CD4-positive, CD25-positive, alpha-beta regulatory T cell (primary cell): ENCODE data around the gene LYST. TPM values are rescaled to one million over a fixed set of nuclear protein-coding genes. Genes with fewer than 3 reads are reported as not detected.

Experiments used
- ATAC-seq, 2 donors: fragments of 150-1000 bp; cut with Tn5 transposase; one replicate each; pipeline ENCODE4 v1.10.0; 2021; ENCODE audit warnings: low read depth in 2 of 2, moderate number of reproducible peaks in 2 of 2, moderate library complexity in 1 of 2
- DNase-seq, 3 donors: peaks; one replicate each; pipeline versions ENCODE4 v3.0.0 to v3.0.0-alpha.2; 2012 to 2022; ENCODE audit warnings: mixed read lengths in 1 of 3
- H3K27ac ChIP-seq: one replicate; pipeline ENCODE4 v1.7.0; 2013; ENCODE audit warnings: mild to moderate bottlenecking, low read length; ENCODE audit not compliant: insufficient read depth, poor library complexity, severe bottlenecking
- H3K27me3 ChIP-seq: one replicate; pipeline ENCODE4 v1.7.0; 2013; ENCODE audit warnings: low read length; ENCODE audit not compliant: control insufficient read depth, insufficient read depth
- H3K36me3 ChIP-seq: one replicate; pipeline ENCODE4 v1.7.0; 2013; ENCODE audit warnings: mild to moderate bottlenecking, low read length, moderate library complexity; ENCODE audit not compliant: control insufficient read depth, insufficient read depth
- H3K4me1 ChIP-seq: 2 replicates; pipeline ENCODE4 v1.7.0; 2013; ENCODE audit warnings: mild to moderate bottlenecking, low read length; ENCODE audit not compliant: insufficient read depth, control insufficient read depth, poor library complexity, severe bottlenecking
- H3K4me3 ChIP-seq: one replicate; pipeline ENCODE4 v1.7.0; 2013; ENCODE audit warnings: low read depth, mild to moderate bottlenecking, low read length, moderate library complexity
- H3K9me3 ChIP-seq, 2 experiments: 1 replicate in 1 of 2; 2 replicates in 1 of 2; pipeline ENCODE4 v1.7.0; 2013; ENCODE audit warnings: low read length in 2 of 2, mild to moderate bottlenecking in 1 of 2, moderate library complexity in 1 of 2; ENCODE audit not compliant: control insufficient read depth in 2 of 2
- H3K27ac Mint-ChIP-seq, 3 donors: one replicate each; pipeline ENCODE4 v1.8.0; 2020 to 2022; ENCODE audit warnings: mild to moderate bottlenecking in 3 of 3, mixed read lengths in 3 of 3, moderate library complexity in 2 of 3
- H3K27me3 Mint-ChIP-seq: one replicate; pipeline ENCODE4 v1.8.0; 2022; ENCODE audit warnings: mild to moderate bottlenecking, mixed read lengths
- H3K36me3 Mint-ChIP-seq: one replicate; pipeline ENCODE4 v1.8.0; 2020; ENCODE audit warnings: mixed read lengths
- H3K4me1 Mint-ChIP-seq, 4 donors: one replicate each; pipeline ENCODE4 v1.8.0; 2020 to 2022; ENCODE audit warnings: mixed read lengths in 4 of 4, mild to moderate bottlenecking in 1 of 4
- H3K4me3 Mint-ChIP-seq, 4 donors: one replicate each; pipeline ENCODE4 v1.8.0; 2020 to 2022; ENCODE audit warnings: mild to moderate bottlenecking in 4 of 4, mixed read lengths in 4 of 4, moderate library complexity in 3 of 4
- H3K9me3 Mint-ChIP-seq, 7 donors: one replicate each; pipeline ENCODE4 v1.8.0; 2020 to 2022; ENCODE audit warnings: mixed read lengths in 7 of 7, mild to moderate bottlenecking in 3 of 7, moderate library complexity in 2 of 7
- polyA plus RNA-seq, 4 donors: library from polyadenylated mRNA; unstranded; fragments of 300-500 nt; fragmentation: Illumina TruSeq; gene quantifications; one replicate each; pipeline ENCODE4 v1.2.3, GENCODE V29; 2021
- total RNA-seq: library from RNA; stranded (reverse); gene quantifications from one replicate; pipeline ENCODE4 v1.2.3, GENCODE V29; 2022

The LYST gene
- total and polyA plus RNA-seq, 5 donors from 2014 or later = 8.1 to 32.5 (median 9.6) TPM

- no peaks in the 10 kb centered on the region for H3K36me3 Mint-ChIP-seq
- ATAC-seq = no peak
- no peaks in the 10 kb centered on the region for H3K36me3 ChIP-seq
- peaks cover 0 to 3% (median 0%) of the 10 kb centered on the region in 7 donors for H3K9me3 Mint-ChIP-seq
- no peak overlapping the region for H3K27ac Mint-ChIP-seq
- no peak overlapping the region for H3K4me3 Mint-ChIP-seq
- no peak for DNase-seq
- H3K4me1 ChIP-seq = peaks cover 15% of the 10 kb centered on the region
- peaks cover 4 to 16% (median 8%) of the 10 kb centered on the region in 4 donors for H3K4me1 Mint-ChIP-seq
- no peak overlapping the region for H3K27ac ChIP-seq
- no peak overlapping the region for H3K4me3 ChIP-seq
- H3K27me3 ChIP-seq = peaks cover 3% of the 10 kb centered on the region
- H3K27me3 Mint-ChIP-seq = peaks cover 28% of the 10 kb centered on the region
- H3K9me3 ChIP-seq = no peaks in the 10 kb centered on the region
Observed at GRCh38 chr1:235637756-235638534, 228.8 kb downstream of the LYST start.

- Mint-ChIP-seq H3K4me3 (no peak overlapping the region), H3K9me3 (peaks cover 0 to 5% (median 0%) of the 10 kb centered on the region in 7 donors), H3K36me3 (no peaks in the 10 kb centered on the region), H3K27ac (no peak overlapping the region), H3K4me1 (peaks cover 0 to 7% (median 5%) of the 10 kb centered on the region in 4 donors), H3K27me3 (peaks cover 38% of the 10 kb centered on the region)
- no peak for ATAC-seq
- Histone ChIP-seq H3K27ac (no peak overlapping the region), H3K4me1 (no peaks in the 10 kb centered on the region), H3K27me3 (peaks cover 3% of the 10 kb centered on the region), H3K9me3 (no peaks in the 10 kb centered on the region), H3K4me3 (no peak overlapping the region), H3K36me3 (no peaks in the 10 kb centered on the region)
- DNase-seq = no peak
Observed at GRCh38 chr1:235635938-235636662, 230.6 kb downstream of the LYST start.

- ATAC-seq (no peak), DNase-seq (peak in 1 of 3 donors; percentile 20)
- H3K4me1 ChIP-seq = no peaks in the 10 kb centered on the region
- H3K36me3 ChIP-seq = no peaks in the 10 kb centered on the region
- no peaks in the 10 kb centered on the region for H3K36me3 Mint-ChIP-seq
- H3K4me3 Mint-ChIP-seq = no peak overlapping the region
- H3K27me3 ChIP-seq = peaks cover 3% of the 10 kb centered on the region
- H3K4me1 Mint-ChIP-seq = peaks cover 0 to 7% (median 5%) of the 10 kb centered on the region in 4 donors
- peaks cover 37% of the 10 kb centered on the region for H3K27me3 Mint-ChIP-seq
- H3K4me3 ChIP-seq = peak overlapping the region; percentile 26
- H3K9me3 ChIP-seq = no peaks in the 10 kb centered on the region
- H3K9me3 Mint-ChIP-seq = peaks cover 0 to 6% (median 0%) of the 10 kb centered on the region in 7 donors
- no peak overlapping the region for H3K27ac Mint-ChIP-seq
- no peak overlapping the region for H3K27ac ChIP-seq
Observed at GRCh38 chr1:235632506-235633401, 234.0 kb downstream of the LYST start.

GRCh38 chr1:235631816-235632215, 234.9 kb downstream of the LYST start:
- H3K27me3 Mint-ChIP-seq = peaks cover 40% of the 10 kb centered on the region
- no peaks in the 10 kb centered on the region for H3K4me1 ChIP-seq
- no peak overlapping the region for H3K4me3 Mint-ChIP-seq
- peaks cover 0 to 6% (median 0%) of the 10 kb centered on the region in 7 donors for H3K9me3 Mint-ChIP-seq
- ATAC-seq = no peak
- no peak overlapping the region for H3K27ac ChIP-seq
- H3K27ac Mint-ChIP-seq = no peak overlapping the region
- H3K4me1 Mint-ChIP-seq = peaks cover 0 to 7% (median 5%) of the 10 kb centered on the region in 4 donors
- peaks cover 3% of the 10 kb centered on the region for H3K27me3 ChIP-seq
- H3K4me3 ChIP-seq = no peak overlapping the region
- H3K36me3 Mint-ChIP-seq = no peaks in the 10 kb centered on the region
- H3K9me3 ChIP-seq = no peaks in the 10 kb centered on the region
- no peaks in the 10 kb centered on the region for H3K36me3 ChIP-seq
- DNase-seq = no peak

GRCh38 chr1:235628316-235629005, 238.2 kb downstream of the LYST start:
- H3K9me3 ChIP-seq = no peaks in the 10 kb centered on the region
- no peak for DNase-seq

GRCh38 chr1:235625831-235626230, 240.9 kb downstream of the LYST start:
- H3K9me3 Mint-ChIP-seq = no peaks in the 10 kb centered on the region
- Histone ChIP-seq H3K4me1 (no peaks in the 10 kb centered on the region), H3K4me3 (no peak overlapping the region), H3K36me3 (no peaks in the 10 kb centered on the region), H3K27me3 (no peaks in the 10 kb centered on the region), H3K27ac (no peak overlapping the region), H3K9me3 (no peaks in the 10 kb centered on the region)
- H3K36me3 Mint-ChIP-seq = no peaks in the 10 kb centered on the region
- no peak overlapping the region for H3K4me3 Mint-ChIP-seq
- H3K4me1 Mint-ChIP-seq = no peaks in the 10 kb centered on the region
- H3K27me3 Mint-ChIP-seq = peaks cover 18% of the 10 kb centered on the region
- no peak overlapping the region for H3K27ac Mint-ChIP-seq
- ATAC-seq = no peak
- DNase-seq = no peak

More at GRCh38 chr1:235628316-235629005, 238.2 kb downstream of the LYST start:
- Mint-ChIP-seq H3K27me3 (peaks cover 35% of the 10 kb centered on the region), H3K9me3 (peaks cover 0 to 3% (median 0%) of the 10 kb centered on the region in 7 donors), H3K27ac (no peak overlapping the region), H3K4me1 (peaks cover 0 to 7% (median 5%) of the 10 kb centered on the region in 4 donors), H3K36me3 (no peaks in the 10 kb centered on the region), H3K4me3 (no peak overlapping the region)
- no peaks in the 10 kb centered on the region for H3K36me3 ChIP-seq
- H3K4me1 ChIP-seq = no peaks in the 10 kb centered on the region
- H3K27me3 ChIP-seq = no peaks in the 10 kb centered on the region
- H3K27ac ChIP-seq = no peak overlapping the region
- H3K4me3 ChIP-seq = no peak overlapping the region
- no peak for ATAC-seq

GRCh38 chr1:235625340-235625739, 241.4 kb downstream of the LYST start:
- no peak for DNase-seq
- H3K27ac ChIP-seq = no peak overlapping the region
- H3K4me3 ChIP-seq = no peak overlapping the region
- no peaks in the 10 kb centered on the region for H3K4me1 ChIP-seq
- no peaks in the 10 kb centered on the region for H3K27me3 ChIP-seq
- no peaks in the 10 kb centered on the region for H3K9me3 Mint-ChIP-seq
- H3K27me3 Mint-ChIP-seq = peaks cover 18% of the 10 kb centered on the region
- no peak overlapping the region for H3K27ac Mint-ChIP-seq
- H3K4me1 Mint-ChIP-seq = no peaks in the 10 kb centered on the region
- no peaks in the 10 kb centered on the region for H3K36me3 ChIP-seq
- H3K36me3 Mint-ChIP-seq = no peaks in the 10 kb centered on the region
- no peaks in the 10 kb centered on the region for H3K9me3 ChIP-seq
- no peak overlapping the region for H3K4me3 Mint-ChIP-seq
- ATAC-seq = no peak
